Left ventricle myocardium inferior (tissue), 1 donor: ENCODE results near the gene ITM2A. TPM values are rescaled to one million over a fixed set of nuclear protein-coding genes. Genes with fewer than 3 reads are reported as not detected.

Experiments
- DNase-seq: peaks from one replicate; pipeline ENCODE4 v3.0.0-alpha.2; 2020
- H3K27ac ChIP-seq: fragments of 200-600 bp; replicated peaks from 2 replicates; pipeline ENCODE4 v1.8.0; 2021
- H3K27me3 ChIP-seq: fragments of 200-600 bp; 2 replicates; pipeline ENCODE4 v1.8.0; 2021; ENCODE audit warnings: low read depth
- H3K36me3 ChIP-seq: fragments of 200-600 bp; 2 replicates; pipeline ENCODE4 v1.8.0; 2021
- H3K4me1 ChIP-seq: fragments of 200-600 bp; 2 replicates; pipeline ENCODE4 v1.8.0; 2021
- H3K4me3 ChIP-seq: fragments of 200-600 bp; 2 replicates; pipeline ENCODE4 v1.8.0; 2021; ENCODE audit warnings: mild to moderate bottlenecking, moderate library complexity
- H3K9me3 ChIP-seq: fragments of 200-600 bp; replicated peaks from 2 replicates; pipeline ENCODE4 v1.8.0; 2021
- intact Hi-C: fragments of 100-400 bp; cut with micrococcal nuclease; formaldehyde crosslinking; loops from one replicate; pipeline ENCODE4 v1.11.0; 2022
- total RNA-seq: library from RNA; stranded (reverse); fragmentation: NEBNext Ultra II Directional; extraction: Animal tissue kit (Norgen Biotek cat#: 25700); gene quantifications from one replicate; pipeline ENCODE4 v1.2.1, GENCODE V29; 2021
- TF ChIP-seq, protein P1 (sequence below): fragments of 200-600 bp; IDR thresholded peaks from 2 replicates; pipeline ENCODE4 v1.8.0; 2021; ENCODE audit warnings: antibody characterized with exemption, mild to moderate bottlenecking, borderline replicate concordance
- donor health status: DM: no; HTN: yes; CAD: no; lungs with severe emphysema.

Gene ITM2A
- total RNA-seq, 1 donor from 2014 or later: 64.4 TPM

DNA sequence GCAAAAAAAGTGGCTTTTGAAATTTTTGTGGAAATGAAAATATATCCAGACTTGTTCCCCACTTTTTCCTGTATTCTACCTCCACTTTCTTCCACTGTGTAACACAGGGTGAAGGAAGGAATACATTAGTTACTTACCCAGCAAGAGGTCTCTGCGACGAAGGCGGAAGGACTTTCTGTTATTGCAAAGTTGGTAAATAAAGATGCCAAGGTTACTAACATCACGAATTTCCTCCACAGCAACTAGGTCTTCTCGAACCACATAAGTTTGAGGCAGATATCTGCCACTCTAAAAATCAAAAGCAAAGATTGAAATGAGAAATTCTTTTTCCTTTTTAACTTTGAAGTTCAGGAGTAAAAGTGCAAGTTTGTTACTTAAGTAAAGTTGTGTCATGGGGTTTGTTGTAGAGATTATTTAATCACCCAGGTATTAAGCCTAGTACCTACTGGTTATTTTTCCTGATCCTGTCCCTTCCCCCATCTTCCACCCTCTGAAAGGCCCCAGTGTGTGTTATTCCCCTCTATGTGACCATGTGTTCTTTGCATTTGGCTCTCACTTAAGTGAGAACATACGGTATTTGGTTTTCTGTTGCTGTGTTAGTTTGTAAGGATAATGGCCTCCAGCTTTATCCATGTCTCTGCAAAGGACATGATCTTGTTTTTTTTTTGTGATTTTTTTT is 5.8 kb downstream of the ITM2A start:
- no peak for DNase-seq
- Histone ChIP-seq H3K27me3 (no peaks in the 10 kb centered on the region), H3K4me1 (no peaks in the 10 kb centered on the region), H3K36me3 (no peaks in the 10 kb centered on the region), H3K27ac (no peak overlapping the region), H3K4me3 (no peak overlapping the region), H3K9me3 (no peaks in the 10 kb centered on the region)
- intact Hi-C loops: no loop called here
- TF ChIP-seq, protein P1, sequence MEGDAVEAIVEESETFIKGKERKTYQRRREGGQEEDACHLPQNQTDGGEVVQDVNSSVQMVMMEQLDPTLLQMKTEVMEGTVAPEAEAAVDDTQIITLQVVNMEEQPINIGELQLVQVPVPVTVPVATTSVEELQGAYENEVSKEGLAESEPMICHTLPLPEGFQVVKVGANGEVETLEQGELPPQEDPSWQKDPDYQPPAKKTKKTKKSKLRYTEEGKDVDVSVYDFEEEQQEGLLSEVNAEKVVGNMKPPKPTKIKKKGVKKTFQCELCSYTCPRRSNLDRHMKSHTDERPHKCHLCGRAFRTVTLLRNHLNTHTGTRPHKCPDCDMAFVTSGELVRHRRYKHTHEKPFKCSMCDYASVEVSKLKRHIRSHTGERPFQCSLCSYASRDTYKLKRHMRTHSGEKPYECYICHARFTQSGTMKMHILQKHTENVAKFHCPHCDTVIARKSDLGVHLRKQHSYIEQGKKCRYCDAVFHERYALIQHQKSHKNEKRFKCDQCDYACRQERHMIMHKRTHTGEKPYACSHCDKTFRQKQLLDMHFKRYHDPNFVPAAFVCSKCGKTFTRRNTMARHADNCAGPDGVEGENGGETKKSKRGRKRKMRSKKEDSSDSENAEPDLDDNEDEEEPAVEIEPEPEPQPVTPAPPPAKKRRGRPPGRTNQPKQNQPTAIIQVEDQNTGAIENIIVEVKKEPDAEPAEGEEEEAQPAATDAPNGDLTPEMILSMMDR: no peak

DNA sequence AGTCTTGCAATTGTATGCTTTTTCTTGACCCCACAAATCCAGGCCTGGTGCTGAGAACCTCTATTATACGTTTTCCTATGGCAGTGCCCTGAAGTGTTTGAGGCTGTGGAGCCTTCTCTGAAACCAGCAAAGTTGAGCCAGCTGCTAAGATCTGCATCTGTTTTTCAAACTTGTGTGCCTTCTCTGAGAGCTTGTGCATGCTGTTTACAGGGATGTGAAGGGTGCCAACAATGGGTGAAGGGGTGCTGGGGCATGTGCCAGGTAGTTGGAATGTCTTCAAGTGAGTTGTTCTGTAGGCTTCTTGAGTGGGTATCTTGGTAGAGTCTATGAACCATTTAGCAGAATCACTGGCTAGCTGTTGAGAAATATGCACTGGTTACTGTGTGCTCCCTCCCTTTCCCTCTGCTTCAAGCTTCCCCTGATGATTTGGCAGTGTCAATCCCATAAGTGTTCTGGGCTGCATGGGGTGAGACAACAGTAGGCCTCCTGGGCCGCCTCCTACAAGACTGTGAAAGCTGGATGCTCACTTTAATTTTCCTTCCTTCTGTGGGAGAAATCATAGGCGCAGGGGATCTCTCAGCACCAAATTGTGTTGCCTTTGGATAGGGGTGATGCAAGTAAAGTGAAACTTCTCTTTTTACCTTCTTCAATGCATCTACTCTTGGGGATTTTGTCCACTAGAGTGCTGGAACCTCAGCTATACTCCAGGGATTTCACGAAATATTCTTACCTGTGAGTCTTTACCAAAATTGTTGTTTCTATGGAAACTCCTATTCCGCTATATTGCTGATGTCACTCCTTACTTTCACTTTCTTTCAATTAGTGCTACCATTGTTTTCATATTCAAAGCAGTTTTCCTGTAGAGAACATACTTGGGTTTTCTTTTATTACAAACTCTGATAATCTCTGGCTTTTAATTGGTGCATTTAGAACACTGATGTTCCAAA is 30.0 kb downstream of the ITM2A start:
- Histone ChIP-seq H3K9me3 (no peaks in the 10 kb centered on the region), H3K4me3 (peak overlapping the region; percentile 40), H3K27ac (peak overlapping the region; percentile 16), H3K36me3 (no peaks in the 10 kb centered on the region), H3K4me1 (no peaks in the 10 kb centered on the region), H3K27me3 (no peaks in the 10 kb centered on the region)
- DNase-seq: no peak
- TF ChIP-seq, protein P1: no peak
- intact Hi-C loops: no loop called here

DNA sequence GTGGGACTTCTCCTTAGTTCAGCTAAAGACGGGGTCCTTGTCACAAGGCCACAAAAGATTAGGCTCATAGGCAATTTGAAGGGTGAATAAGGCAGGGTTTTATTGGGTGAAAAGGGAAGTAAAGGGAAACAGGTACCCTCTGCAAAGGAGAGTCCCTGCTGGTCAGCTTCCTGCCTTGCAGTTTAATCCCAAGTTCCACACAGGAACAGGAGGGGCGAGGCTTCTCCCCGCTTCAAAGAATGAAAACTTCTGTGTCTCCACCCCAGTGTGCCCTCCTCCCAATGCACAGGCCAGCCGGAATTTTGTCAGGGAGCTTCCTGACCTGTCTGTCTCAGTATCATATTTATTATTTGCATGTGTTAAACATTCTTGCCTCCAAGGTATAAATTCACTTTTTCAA is 37.1 kb downstream of the ITM2A start:
- TF ChIP-seq, protein P1: peak; percentile 14
- Histone ChIP-seq H3K27ac (peak overlapping the region; percentile 12), H3K27me3 (no peaks in the 10 kb centered on the region), H3K4me3 (no peak overlapping the region), H3K9me3 (no peaks in the 10 kb centered on the region), H3K4me1 (no peaks in the 10 kb centered on the region), H3K36me3 (no peaks in the 10 kb centered on the region)
- intact Hi-C loops: no loop called here
- no peak for DNase-seq

DNA sequence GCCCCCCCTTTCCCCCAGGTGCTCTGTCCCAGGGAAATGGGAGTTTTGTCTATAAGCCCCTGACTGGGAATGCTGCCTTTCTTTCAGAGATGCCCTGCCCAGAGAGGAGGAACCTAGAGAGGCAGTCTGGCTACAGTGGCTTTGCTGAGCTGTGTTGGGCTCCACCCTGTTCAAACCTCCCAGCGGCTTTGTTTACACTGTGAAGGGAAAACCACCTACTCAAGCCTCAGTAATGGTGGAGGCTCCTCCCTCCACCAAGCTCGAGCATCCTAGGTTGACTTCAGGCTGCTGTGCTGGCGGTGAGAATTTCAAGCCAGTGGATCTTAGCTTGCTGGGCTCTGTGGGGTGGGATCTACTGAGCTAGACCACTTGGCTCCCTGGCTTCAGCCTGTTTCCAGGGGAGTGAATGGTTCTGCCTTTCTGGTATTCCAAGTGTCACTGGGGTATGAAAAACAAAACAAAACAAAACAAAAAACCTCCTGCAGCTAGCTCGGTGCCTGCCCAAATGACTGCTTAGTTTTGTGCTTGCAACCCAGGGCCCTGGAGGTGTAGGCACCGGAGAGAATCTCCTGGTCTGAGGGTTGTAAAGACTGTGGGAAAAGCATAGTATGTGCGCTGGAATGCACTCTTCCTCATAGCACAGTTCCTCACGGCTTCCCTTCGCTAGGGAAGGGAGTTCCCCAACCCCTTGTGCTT is 41.7 kb downstream of the ITM2A start:
- TF ChIP-seq, protein P1: no peak

More for the DNA sequence above, 41.7 kb downstream of the ITM2A start:
- Histone ChIP-seq H3K4me1 (no peaks in the 10 kb centered on the region), H3K27me3 (no peaks in the 10 kb centered on the region), H3K9me3 (no peaks in the 10 kb centered on the region), H3K36me3 (no peaks in the 10 kb centered on the region), H3K4me3 (no peak overlapping the region), H3K27ac (no peak overlapping the region)
- DNase-seq: no peak
- intact Hi-C loops: no loop called here

Other genes starting within 250 kb of the ITM2A start
- gene GPR174, start 222.6 kb downstream of the ITM2A start, total RNA-seq: 0.22 TPM